Measurements from ENCODE around the gene ZNF219.

The ZNF219 gene

GRCh38 chr14:21102521-21103410 is 4.3 kb upstream of the ZNF219 start:
- DNase-seq (ENCODE audit: low read depth): no peak

GRCh38 chr14:21101802-21102413 is 3.5 kb upstream of the ZNF219 start:
- DNase-seq (ENCODE audit: low read depth): no peak

- DNase-seq (ENCODE audit: low read depth): no peak
Measured at GRCh38 chr14:21100931-21101330, 2.5 kb upstream of the ZNF219 start, which contains the start of gene TMEM253. Gene TMEM253, plus strand, starts transcription at chr14:21101066. Its CDS starts 278 bp downstream, at chr14:21101344.

- no peak for DNase-seq (ENCODE audit: low read depth)
Measured at GRCh38 chr14:21099596-21099985, 1.1 kb upstream of the ZNF219 start.

GRCh38 chr14:21098892-21099595 is 589 bp upstream of the ZNF219 start:
- DNase-seq (ENCODE audit: low read depth): no peak

- no peak for DNase-seq (ENCODE audit: low read depth)
Measured at GRCh38 chr14:21097636-21098075, 799 bp downstream of the ZNF219 start.

GRCh38 chr14:21096978-21097635 is 1.3 kb downstream of the ZNF219 start:
- DNase-seq (ENCODE audit: low read depth): no peak

GRCh38 chr14:21096438-21096837 is 2.0 kb downstream of the ZNF219 start:
- no peak for DNase-seq (ENCODE audit: low read depth)

GRCh38 chr14:21095430-21096205 is 2.8 kb downstream of the ZNF219 start:
- no peak for DNase-seq (ENCODE audit: low read depth)

GRCh38 chr14:21093769-21094681 is 4.4 kb downstream of the ZNF219 start:
- no peak for DNase-seq (ENCODE audit: low read depth)

GRCh38 chr14:21093018-21093417 is 5.4 kb downstream of the ZNF219 start:
- DNase-seq (ENCODE audit: low read depth): no peak

- DNase-seq (ENCODE audit: low read depth): peak; percentile 82
Measured at GRCh38 chr14:21092273-21093011, 6.0 kb downstream of the ZNF219 start.

- no peak for DNase-seq (ENCODE audit: low read depth)
Measured at GRCh38 chr14:21091821-21092272, 6.6 kb downstream of the ZNF219 start.

GRCh38 chr14:21090940-21091663 is 7.4 kb downstream of the ZNF219 start:
- DNase-seq (ENCODE audit: low read depth): no peak

- DNase-seq (ENCODE audit: low read depth): no peak
Measured at GRCh38 chr14:21090194-21090939, 8.1 kb downstream of the ZNF219 start.

- no peak for DNase-seq (ENCODE audit: low read depth)
Measured at GRCh38 chr14:21089877-21090193, 8.6 kb downstream of the ZNF219 start.

- no peak for DNase-seq (ENCODE audit: low read depth)
Measured at GRCh38 chr14:21089271-21089670, 9.2 kb downstream of the ZNF219 start.

- DNase-seq (ENCODE audit: low read depth): no peak
Measured at GRCh38 chr14:21088687-21089086, 9.8 kb downstream of the ZNF219 start.

Data from stimulated activated CD4-positive, alpha-beta T cell treated with anti-CD3 and anti-CD28 coated beads, Interleukin-2, amount 100 ng/mL, for 4 hours (primary cell).